NCI-H2196 (cell line): ENCODE data around the gene RAB39B.

Experiments used
- DNase-seq: peaks from one replicate; lab custom pipeline; 2025; ENCODE audit not compliant: unreplicated experiment; lab: John Stamatoyannopoulos, UW

RAB39B gene

GRCh38 chrX:155216179-155216939, 47.9 kb downstream of the RAB39B start, which contains the start of gene VBP1:
TSS of gene VBP1 (plus strand) at chrX:155216460. CDS start at chrX:155216483, 23 bp downstream.
- peak; percentile 82 for DNase-seq

GRCh38 chrX:155215443-155216178, 48.7 kb downstream of the RAB39B start:
- no peak for DNase-seq

GRCh38 chrX:155213731-155214130, 50.6 kb downstream of the RAB39B start:
- no peak for DNase-seq

DNA sequence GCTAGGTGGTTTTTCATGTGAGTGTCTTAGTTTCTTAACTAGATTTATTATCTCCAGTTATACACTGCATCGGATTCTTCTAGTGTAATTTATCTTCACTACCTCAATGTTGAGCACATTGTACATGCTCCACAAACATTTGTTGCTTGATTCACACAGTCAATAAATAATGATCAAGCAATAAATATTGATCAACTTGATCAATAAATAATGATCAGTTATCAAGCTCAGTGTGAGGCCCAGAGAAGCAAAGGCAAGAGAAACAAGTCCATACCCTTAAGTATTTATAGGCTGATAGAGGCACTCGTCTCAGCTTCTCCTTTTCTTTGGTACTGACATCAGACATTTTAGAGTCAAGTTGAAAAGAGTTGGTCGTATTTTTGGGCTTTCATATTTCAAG, 53.1 kb downstream of the RAB39B start:
- no peak for DNase-seq
